Measurements from ENCODE around the gene KLF5.

DNA sequence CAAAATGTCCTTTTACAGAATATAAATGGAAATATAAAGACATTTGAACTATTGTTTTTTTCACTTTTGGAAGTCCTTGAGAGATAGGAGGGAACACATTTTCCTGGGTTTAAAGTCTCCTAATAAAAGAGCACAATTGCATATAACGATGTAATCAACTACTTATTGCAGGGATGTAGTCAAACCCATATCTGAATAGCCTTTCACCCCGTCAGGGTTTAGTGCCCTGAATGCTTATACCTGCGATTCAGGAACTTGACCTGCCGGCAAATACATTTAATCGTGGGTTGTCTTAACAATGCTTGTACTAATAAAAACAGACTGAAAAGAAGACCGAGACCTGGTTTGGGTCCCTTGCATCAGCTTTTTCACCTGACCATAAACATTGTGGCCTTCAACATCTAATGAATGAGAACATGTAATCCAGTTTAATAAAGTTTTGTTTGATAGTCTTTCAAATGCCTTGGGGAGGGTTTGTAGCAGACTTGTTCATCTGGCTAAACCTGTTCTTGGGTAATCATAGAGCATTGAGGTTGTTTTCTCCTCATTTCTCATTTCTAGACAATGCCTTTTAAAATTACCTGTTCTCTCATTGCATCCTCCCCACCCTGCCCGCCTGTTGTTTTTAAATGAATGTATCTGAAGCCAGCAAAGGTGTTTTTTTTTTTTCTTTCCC lies 7.0 kb downstream of the KLF5 start:
- TF ChIP-seq, protein P1, sequence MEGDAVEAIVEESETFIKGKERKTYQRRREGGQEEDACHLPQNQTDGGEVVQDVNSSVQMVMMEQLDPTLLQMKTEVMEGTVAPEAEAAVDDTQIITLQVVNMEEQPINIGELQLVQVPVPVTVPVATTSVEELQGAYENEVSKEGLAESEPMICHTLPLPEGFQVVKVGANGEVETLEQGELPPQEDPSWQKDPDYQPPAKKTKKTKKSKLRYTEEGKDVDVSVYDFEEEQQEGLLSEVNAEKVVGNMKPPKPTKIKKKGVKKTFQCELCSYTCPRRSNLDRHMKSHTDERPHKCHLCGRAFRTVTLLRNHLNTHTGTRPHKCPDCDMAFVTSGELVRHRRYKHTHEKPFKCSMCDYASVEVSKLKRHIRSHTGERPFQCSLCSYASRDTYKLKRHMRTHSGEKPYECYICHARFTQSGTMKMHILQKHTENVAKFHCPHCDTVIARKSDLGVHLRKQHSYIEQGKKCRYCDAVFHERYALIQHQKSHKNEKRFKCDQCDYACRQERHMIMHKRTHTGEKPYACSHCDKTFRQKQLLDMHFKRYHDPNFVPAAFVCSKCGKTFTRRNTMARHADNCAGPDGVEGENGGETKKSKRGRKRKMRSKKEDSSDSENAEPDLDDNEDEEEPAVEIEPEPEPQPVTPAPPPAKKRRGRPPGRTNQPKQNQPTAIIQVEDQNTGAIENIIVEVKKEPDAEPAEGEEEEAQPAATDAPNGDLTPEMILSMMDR (conservative IDR thresholded peaks at IDR 0.05 in 1 of 2, IDR thresholded peaks at IDR 0.05 in 1 of 2; ENCODE audit: low read depth in 1 of 2, low read length in 2 of 2): no peak
- TF ChIP-seq EZH2 (IDR thresholded peaks at IDR 0.05; ENCODE audit: low read length, missing control alignments): no peak
